T-helper 2 cell treated with Interferon-gamma antibody and Interleukin-4, amounts not matched to agents 100 ng/mL and 5 ng/mL, for 36 hours (primary cell): Measurements from ENCODE around the gene CLASP1. TPM values are rescaled to one million over a fixed set of nuclear protein-coding genes. Genes with fewer than 3 reads are reported as not detected.
"Not testable (repeated sequence)": the region's sequence is repeated elsewhere in the genome, so short reads cannot be mapped to it uniquely, and the experiment has no call there.

Experiments
- intact Hi-C: fragments of 100-400 bp; cut with micrococcal nuclease; formaldehyde crosslinking; loops from one replicate; pipeline ENCODE4 v1.15.1; 2023
- total RNA-seq: library from RNA; stranded (reverse); gene quantifications from 2 replicates; pipeline ENCODE4 v1.2.3, GENCODE V29; 2022

Gene CLASP1
- total RNA-seq, 1 donor from 2014 or later, result 54.7 TPM

GRCh38 chr2:121663434-121663833 lies 14.2 kb upstream of the CLASP1 start:
- intact Hi-C loops, result no loop called here

GRCh38 chr2:121662656-121663055 lies 13.4 kb upstream of the CLASP1 start:
- intact Hi-C loops, result no loop called here

DNA sequence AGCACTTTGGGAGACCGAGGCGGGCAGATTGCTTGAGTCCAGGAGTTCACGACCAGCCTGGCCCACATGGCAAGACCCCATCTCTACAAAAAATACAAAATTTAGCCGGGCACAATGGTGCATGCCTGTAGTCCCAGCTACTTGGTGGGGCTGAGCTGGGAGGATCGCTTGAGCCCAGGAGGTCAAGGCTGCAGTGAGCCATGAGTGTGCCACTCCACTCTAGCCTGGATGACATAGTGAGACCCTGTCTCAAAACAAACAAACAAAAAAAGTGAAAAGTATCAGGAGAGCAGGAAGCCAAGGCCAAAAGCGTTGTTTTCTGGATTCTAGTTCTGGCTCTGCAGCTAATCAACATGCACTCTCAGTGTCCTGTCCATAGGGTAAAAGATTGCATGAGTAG lies 10.7 kb upstream of the CLASP1 start:
- intact Hi-C loops, result no loop called here

DNA sequence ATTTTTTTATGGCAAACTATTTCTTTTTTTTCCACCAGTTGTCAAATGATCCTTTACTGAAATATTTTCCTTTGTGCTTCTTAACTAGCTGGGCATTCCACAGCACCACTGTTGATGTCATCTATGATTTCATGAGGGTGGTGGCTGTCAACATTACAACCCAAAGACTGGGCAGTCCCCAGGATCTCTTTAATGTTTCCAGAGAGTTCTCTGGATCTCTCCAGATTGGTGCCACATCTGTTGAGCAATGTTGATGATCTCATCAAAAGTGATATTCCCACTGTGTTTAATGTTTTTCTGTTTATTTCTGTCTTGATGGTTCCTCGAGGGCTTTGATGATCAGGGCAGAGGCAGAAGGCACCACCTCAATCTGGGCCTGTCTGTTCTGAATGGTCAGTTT lies 9.1 kb upstream of the CLASP1 start:
- intact Hi-C loops, result not testable (repeated sequence)

DNA sequence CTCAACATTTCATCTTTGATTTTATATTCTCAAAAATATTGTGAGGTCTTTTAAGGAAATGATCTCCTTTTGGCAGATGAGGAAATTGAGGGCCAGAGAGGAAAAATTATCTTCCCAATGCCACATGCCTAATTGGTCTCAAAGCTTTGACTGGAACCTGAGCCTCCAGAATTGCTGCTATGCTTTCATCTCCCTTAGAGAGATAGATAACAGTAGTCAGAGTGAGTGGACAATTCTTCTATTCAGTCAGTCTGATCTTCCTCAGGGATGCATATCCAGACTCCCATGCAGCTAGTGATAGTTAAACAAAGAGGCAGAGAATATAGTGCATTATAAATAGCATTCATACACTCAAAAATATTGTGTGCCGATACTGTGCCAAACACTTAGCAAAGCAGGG lies 3.8 kb upstream of the CLASP1 start:
- intact Hi-C loops, result no loop called here

DNA sequence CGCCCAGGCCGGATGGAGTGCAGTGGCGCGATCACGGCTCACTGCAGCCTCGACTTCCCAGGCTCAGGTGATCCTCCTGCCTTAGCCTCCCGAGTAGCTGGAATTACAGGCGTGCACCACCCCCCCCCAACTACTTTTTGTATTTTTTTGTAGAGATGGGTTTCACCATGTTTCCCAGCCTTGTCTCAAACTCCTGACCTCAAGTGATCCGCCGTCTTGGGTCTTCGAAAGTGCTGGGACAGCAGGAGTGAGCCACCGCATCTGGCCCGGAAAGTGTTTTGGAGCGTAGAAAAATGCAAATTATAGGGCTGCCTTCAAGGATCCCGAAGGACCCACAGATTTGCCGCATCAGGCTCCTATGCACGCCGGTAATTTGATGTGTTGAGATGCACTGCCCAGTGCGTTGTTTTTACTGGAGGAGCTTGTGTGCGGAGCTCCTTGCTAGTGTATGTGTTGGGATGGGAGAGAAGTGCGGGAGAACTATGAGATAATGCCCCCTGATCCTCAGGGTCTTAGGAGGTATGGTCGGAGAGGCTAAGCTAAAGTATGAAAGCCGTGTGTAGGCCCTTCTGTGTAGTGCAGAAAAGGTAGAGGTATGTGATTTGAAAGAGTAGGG lies 1.2 kb upstream of the CLASP1 start:
- intact Hi-C loops, result no loop called here

- intact Hi-C loops, result loop anchor here (1.0 kb wide), 5 partner anchors 50 to 119 kb away; partner anchors contain the start of genes NIFK, RNU4ATAC and TSN
These were observed 493 bp upstream of the CLASP1 start for GRCh38 chr2:121649596-121650314.

- intact Hi-C loops, result loop anchor here (1.0 kb wide), 6 partner anchors 51 to 118 kb away; partner anchors contain the start of genes NIFK, RNU4ATAC and TSN
These were observed 785 bp downstream of the CLASP1 start for GRCh38 chr2:121648206-121649148.

- intact Hi-C loops, result no loop called here
These were observed 1.9 kb downstream of the CLASP1 start for GRCh38 chr2:121647396-121647795.

- intact Hi-C loops, result no loop called here
These were observed 4.5 kb downstream of the CLASP1 start for GRCh38 chr2:121644715-121645114.

DNA sequence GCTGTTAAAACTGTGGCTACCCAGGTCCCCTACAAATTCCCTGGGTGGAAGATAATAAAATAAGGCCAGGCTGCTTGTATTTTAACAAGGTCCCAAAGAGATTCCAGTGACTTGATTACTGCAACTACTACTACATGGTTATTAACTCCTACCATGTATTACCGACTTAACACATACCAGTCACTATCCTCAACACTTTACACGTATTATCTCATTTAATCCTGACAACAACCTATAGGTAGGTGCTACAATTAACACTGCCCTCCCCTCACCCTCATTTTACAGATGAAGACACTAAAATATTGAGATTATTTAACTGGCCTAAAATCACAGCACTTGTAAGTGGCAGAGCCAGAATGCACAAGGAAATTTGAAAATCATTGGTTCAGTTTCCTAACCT lies 5.4 kb downstream of the CLASP1 start:
- intact Hi-C loops, result no loop called here

- intact Hi-C loops, result no loop called here
These were observed 8.6 kb downstream of the CLASP1 start for GRCh38 chr2:121640380-121641316.

DNA sequence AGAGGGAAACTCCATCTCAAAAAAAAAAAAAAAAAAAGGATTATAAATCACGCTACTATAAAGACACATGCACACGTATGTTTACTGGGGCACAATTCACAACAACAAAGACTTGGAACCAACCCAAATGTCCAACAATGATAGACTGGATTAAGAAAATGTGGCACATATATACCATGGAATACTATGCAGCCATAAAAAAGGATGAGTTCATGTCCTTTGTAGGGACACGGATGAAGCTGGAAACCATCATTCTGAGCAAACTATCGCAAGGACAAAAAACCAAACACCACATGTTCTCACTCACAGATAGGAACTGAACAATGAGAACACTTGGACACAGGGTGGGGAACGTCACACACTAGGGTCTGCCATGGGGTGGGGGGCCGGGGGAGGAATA lies 9.4 kb downstream of the CLASP1 start:
- intact Hi-C loops, result not testable (repeated sequence)

GRCh38 chr2:121638333-121638732 lies 10.9 kb downstream of the CLASP1 start:
- intact Hi-C loops, result no loop called here

DNA sequence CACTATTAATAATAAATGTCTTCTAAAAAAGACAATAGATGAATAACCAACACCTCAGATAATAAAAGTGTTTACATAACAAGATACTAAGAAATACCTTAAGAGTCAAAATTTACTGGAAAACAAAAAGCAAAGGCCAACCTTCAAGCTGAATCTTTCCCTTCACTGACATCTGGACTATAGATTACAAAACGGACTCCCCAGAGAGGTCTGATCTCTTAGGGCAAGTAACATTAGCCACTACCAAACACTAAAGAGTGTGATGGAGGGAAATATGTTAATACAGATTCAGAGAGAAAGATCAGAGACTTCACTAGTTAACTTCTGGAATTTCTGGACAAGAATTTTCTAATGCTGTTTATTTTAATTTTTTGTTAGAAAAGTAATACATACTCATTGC lies 13.9 kb downstream of the CLASP1 start:
- intact Hi-C loops, result no loop called here

- intact Hi-C loops, result no loop called here
These were observed 14.6 kb downstream of the CLASP1 start for GRCh38 chr2:121634354-121635307.

DNA sequence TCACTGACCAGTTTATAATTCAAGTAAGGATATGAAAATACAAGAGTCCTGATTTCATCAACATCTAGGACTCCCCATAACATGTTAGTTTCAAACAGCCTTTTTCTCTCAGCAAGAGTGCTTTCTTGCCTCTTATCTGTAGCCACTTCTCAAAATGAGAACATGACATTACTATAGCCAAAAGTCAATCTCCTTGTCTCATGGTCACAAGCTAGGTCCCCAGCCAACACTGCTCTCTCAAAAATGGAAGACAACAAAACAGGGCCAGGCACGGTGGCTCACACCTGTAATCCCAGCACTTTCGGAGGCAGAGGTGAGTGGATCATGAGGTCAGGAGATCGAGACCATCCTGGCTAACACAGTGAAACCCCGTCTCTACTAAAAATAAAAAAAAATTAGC lies 15.8 kb downstream of the CLASP1 start:
- intact Hi-C loops, result no loop called here

- intact Hi-C loops, result no loop called here
These were observed 21.7 kb downstream of the CLASP1 start for GRCh38 chr2:121627525-121628050.

DNA sequence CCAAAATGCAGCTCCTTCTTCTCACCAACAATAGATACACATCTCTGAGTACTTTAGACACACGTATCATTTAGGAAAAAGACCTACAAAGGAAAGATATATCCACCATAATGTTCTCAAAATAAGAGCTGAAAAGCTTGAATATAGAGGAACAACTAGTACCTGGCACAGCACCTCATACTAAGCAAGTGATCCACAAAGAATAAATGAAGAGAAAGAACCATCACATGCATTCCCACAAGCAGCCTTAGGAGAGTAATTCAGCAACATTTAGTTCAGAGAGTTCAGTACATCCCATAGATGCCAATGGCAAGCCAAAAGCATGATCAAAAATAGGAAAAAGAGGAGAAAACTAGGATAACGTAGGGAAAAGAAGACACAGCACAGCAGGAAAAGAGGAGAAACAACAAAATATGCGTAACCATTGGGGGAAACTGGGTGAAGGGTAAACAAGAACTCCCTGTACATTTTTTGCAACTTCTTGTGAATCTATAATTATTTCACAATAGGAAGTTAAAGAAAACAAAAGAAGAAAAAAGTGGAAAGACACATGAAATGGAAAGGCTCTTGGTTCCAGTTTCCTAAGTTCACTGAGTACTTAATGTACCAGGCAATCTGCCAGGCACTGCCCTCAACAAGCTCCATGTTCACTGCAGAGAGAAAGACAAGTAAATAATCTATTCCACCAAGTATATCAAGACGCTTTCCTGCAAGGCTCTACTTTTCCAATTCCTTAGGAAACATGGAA lies 22.3 kb downstream of the CLASP1 start:
- intact Hi-C loops, result no loop called here
